Iris pigment epithelial cell (primary cell): ENCODE data around the gene DYNLRB2.

Experiments used
- DNase-seq: peaks from one replicate; pipeline ENCODE4 v3.0.0-alpha.2; 2011; ENCODE audit warnings: low read depth

Gene DYNLRB2

DNA sequence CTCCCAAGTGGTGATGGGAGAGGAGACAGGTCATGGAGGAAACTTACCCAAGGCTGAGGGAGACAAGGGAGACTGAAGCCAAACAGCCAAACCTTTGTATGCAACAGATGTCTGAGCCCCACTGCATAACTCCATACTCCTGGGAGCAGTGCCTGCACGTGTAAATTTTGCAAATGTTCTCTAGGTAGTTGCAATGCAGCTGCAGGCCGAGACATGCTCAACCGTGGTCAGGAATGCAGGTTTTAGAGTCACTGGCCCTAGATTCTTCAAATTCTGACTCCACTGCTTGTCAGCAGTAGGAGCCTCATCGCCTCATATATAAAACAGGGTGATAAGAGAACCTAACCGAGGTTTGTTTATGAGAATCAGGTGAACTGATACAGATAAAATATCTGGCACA lies 11.5 kb downstream of the DYNLRB2 start:
- no peak for DNase-seq

DNA sequence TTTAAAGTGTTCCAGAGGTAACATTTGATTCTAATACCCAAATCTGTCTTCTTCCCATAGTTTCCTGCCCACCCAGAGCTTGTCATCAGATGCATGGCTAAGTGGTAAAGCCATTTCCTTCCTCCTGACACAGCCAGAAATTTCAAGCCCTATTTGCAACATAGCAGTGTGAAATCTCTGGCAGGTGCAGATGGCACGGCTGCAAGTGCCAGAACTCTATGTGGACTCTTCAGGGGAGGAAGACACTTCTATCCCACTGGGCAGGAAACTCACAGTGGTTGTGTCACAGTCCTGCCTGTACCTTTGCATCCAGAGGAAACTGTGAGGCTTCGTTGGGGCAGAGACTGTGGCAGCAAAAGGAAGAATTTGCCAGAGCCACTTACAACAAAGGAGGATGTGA lies 13.2 kb downstream of the DYNLRB2 start:
- DNase-seq: no peak

GRCh38 chr16:80556481-80556880 lies 15.7 kb downstream of the DYNLRB2 start:
- DNase-seq: no peak

DNA sequence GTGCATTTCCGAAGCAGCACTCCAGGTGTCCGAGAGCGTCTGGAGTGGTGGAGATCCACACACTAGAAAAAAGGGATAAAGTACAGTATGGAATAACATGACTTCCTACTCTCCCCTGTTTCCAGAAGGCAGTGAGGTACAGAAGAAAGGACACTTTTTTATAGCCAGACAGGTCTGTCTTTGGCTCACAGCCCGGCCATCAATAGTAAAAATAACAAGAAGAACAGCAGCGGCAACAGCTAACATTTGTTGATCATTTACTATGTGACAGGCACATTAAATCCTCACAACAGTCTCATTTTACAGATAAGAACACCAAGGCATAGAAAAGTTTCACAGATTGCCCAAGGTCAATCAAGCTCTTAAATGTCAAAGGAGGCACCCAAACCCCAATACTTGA lies 16.2 kb downstream of the DYNLRB2 start:
- DNase-seq: no peak

DNA sequence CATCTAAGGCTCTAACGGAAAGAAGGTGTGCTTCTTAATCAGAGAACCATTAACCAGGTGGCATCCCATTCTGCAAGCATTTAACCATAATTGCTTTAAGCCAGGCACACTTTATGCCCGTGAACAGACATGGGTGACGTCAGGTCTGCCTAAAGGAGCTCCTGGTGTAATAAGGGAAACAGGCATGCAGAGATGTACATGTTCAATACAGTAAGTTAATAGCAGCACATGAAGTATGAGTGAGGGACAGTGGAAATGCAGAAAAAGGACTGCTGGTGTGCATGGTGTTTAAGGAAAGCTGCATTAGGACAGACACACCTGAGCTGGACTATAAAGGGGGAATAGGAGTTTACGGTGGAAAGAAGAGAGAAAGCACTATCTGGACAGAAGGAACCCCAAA lies 18.6 kb downstream of the DYNLRB2 start:
- no peak for DNase-seq

DNA sequence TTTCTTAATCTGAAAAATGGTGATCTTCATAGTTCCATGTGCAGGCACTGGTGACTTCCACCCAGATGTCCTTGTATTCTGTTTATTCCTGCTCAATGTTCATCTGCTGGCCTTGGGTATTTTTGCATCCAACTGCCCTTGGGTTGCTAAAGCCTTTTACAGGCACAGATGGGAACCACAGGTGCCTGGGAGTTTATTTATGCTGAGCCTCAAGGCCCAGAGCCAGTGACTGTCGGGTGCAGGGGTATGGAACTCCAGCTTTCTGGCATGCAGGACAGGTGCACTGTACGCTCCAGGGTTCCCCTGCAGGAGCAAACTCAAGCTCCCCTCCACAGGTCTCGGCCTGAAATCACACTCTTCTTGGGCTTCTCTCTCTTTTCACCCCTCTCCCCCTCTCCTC lies 22.3 kb downstream of the DYNLRB2 start:
- DNase-seq: no peak

DNA sequence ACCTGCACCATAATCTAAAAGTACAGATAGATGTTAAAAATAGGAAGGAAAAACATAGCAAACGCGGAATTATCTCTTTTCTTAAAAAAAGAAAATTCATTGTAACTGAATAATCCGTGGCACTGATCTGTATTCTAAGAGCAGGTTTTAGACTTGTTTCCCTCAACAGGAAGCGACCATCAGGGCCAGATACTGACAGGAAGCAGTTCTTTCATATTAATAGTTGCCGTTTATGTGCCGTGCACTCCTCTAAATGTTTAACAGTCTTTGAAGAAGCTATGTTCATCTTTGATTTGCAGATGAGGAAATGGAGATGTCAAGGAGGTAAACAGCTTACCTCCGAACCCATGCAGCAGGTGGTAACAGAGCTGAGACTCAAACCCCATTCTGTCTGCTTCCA lies 23.6 kb downstream of the DYNLRB2 start:
- no peak for DNase-seq

DNA sequence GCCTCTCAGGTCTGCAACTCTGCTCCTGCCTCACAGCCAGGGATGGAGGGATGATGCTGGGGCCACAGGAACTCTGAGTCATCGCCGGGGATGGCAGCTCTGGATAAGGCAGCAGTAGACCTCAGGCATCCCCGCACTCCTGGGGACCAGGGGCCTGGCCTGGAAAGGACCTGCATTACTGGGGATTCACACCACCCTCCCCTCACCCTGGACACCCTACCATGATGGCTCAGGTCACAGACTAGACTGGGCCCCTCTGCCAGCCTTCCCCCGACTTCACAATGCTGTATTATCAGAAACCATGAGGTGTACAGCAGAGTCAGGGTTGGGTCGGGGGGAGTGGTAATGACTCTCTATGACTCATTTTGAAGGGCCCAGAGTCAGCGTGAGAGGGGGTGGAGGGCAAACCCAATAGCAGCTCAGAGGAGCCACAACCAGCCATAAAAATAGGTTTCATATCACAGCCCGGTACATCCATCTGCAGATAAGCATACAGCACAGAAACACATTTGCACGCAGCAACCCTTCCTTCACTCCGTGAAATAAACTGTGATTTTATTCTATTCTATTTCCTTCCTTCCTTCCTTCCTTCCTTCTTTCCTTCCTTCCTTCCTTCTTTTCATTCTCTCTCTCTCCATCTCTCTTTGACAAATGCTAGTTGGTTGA lies 28.8 kb downstream of the DYNLRB2 start:
- DNase-seq: peak; percentile 29

GRCh38 chr16:80570106-80570478 lies 29.3 kb downstream of the DYNLRB2 start:
- peak; percentile 34 for DNase-seq

DNA sequence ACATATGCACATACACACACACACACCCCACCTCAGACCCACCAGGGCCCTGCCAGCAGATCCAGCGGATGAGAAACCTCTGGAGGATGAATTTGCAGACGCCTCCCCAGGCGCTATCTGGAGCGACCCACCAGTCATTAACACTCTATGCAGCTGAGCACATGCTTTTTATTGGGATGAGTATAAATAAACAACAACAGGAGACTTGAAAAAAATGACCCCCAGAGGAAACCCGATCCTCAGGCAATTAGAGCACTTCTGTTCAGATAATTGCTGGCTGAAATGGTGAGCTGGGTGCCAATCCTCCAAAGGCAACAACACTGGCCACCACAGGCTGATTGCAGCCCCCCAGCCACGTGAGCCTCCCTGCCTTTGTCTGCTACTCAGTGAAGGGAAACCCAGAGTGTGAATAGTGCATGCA lies 32.9 kb downstream of the DYNLRB2 start:
- no peak for DNase-seq

GRCh38 chr16:80576343-80576912 lies 35.6 kb downstream of the DYNLRB2 start:
- no peak for DNase-seq

- DNase-seq: no peak
Observed at GRCh38 chr16:80577485-80578280, 36.9 kb downstream of the DYNLRB2 start.

DNA sequence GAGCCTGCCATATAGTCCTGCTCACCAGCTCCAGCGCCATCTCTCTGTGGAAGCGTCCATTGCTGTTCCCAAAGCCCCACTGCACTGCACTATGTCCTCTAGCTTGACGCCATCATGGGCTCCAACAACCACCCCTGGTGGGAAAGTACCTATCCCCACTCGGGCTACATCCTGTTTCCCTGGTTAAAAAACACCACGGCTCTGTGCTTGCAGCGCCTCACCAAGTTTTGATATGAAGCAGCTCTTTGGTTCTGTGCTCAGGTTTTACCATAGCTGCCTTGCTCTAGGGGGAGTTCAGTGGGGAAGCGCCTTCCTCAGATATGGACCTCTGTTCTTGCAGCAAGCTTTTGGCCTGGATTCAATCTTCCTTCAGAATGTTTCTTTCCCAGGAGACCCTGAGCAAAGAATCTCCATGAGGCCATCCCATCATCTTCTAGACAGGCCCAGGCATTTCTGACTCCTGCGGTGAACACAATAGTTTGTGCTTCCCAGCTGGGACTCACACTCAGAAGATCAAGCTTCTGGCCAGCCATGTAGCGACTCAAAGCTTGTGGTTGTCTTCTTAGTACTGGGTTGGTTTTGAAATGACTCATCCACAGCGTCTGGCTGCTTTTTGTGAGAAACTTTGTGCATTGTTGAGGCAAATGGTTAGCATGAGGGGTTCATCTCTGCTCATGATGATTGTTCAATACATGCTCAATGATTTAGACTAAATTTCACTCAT lies 39.5 kb downstream of the DYNLRB2 start:
- peak; percentile 47 for DNase-seq

GRCh38 chr16:80583466-80583865 lies 42.7 kb downstream of the DYNLRB2 start:
- peak; percentile 12 for DNase-seq

DNA sequence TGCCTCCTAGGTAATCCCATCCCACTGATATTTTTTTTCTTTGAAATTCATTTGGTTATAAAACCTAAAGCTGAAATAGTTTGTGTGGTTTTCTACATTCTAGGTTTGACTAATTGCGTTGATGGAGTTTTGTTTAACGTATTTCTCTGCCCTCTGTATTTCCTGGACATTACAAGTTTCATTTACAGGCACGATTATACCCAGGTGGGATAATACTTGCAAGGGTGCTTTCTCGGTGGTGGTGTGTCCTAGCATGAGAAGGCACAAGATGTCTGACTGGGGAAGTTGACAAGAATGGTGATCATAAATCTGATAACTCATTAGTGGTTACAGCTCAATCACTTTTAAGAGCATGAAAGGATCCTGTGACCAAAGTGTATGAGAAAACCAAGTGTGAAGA lies 45.0 kb downstream of the DYNLRB2 start:
- DNase-seq: no peak

GRCh38 chr16:80586476-80586875 lies 45.7 kb downstream of the DYNLRB2 start:
- DNase-seq: no peak

GRCh38 chr16:80587071-80587470 lies 46.3 kb downstream of the DYNLRB2 start:
- no peak for DNase-seq

DNA sequence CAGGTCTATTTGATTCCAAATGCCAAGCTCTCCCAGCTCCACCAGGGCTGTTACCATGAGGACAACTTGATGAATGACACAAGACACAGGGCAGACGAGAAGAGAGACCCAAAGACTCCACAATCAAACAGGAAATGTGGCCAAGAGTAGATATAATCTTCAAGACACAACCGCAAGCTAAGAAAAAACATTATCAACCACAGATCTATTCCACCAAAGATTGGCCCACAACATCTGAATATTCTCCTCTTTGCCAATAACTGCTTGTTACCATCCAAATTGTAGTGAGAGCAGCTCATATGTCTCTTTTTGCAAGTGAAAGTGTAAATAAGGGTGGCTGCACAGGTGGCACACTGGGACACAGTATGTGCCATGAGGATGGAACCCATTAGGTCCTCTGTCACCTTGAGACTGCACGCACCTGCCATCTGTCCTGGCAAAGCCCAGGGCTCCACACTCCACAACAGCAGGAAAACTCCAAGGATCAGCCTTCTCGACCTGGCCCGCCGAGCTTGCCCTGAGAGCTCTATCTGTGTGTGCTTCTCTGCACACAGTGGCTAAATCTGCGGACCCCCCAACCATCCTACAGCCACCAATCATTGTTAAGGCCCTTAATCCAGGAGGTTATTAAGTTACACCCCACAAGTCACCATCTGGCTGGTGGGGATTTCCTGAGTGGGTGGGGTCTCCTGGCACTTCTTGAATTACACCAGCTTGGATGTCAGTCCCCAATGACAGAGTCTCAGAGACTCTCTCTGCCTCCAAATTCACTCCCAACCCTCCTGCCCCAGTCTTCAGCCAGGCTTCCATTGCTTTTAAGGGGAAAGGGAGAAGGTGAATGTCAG lies 50.5 kb downstream of the DYNLRB2 start:
- no peak for DNase-seq

DNA sequence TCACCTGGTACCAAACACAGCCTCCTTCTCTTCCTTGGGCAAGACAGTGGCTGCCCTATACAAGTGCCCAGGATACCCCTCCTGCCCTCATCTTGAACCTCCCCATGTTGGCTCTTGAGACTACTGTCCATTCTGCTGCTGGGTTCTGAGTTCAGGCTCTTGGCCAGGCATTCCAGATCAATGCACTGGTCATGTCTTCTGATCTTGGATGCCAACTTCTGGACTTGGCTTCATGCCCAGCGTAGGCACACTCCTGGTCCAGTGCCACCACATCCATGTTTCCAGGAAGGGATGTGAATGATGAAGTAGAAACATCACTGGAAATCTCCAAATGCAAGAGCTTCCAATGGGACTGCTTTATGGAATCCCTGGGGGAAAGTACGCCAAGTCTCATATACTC lies 51.5 kb downstream of the DYNLRB2 start:
- no peak for DNase-seq

DNA sequence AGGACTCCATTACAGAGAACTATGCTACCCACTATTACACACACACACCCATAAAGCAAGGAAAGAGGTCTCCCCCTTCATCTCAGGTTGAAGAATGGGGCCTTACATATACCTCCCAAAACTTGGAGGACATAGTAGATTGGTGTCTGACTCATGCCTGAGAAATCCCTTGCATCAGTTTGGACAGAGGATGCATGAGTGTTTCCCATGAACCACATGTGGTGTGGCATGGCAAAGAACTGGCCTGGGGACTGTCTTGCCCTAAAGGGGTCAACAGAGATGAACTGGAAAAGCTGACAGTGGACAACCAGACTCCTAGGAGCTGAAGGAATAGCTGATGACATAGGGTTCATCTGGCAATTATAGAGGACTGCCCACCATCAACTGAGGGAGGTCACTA lies 54.0 kb downstream of the DYNLRB2 start:
- DNase-seq: no peak

- DNase-seq: no peak
Observed at GRCh38 chr16:80596507-80597207, 55.9 kb downstream of the DYNLRB2 start.
